GM23248 (cell line): ENCODE measurements around the gene TLL2. TPM values are rescaled to one million over a fixed set of nuclear protein-coding genes. Genes with fewer than 3 reads are reported as not detected.

ENCODE experiments used
- DNase-seq: peaks from one replicate; pipeline ENCODE4 v3.0.0-alpha.2; 2015
- H2AFZ ChIP-seq: fragments of 200-600 bp; sonication (generic); 2 replicates; pipeline ENCODE4 v1.6.1; 2016; ENCODE audit warnings: antibody characterized with exemption
- H3F3A ChIP-seq: fragments of 200-600 bp; sonication (generic); 2 replicates; pipeline ENCODE4 v1.6.1; 2016; ENCODE audit warnings: mild to moderate bottlenecking, antibody characterized with exemption, mixed run types; ENCODE audit not compliant: insufficient read depth
- H3K27ac ChIP-seq: fragments of 200-600 bp; sonication (generic); 2 replicates; pipeline ENCODE4 v1.5.1; 2016; ENCODE audit warnings: mild to moderate bottlenecking
- H3K27me3 ChIP-seq: fragments of 200-600 bp; sonication (generic); replicated peaks from 2 replicates; pipeline ENCODE4 v1.6.1; 2016; ENCODE audit warnings: mild to moderate bottlenecking; ENCODE audit not compliant: insufficient read depth
- H3K36me3 ChIP-seq: fragments of 200-600 bp; sonication (generic); 2 replicates; pipeline ENCODE4 v1.6.1; 2016; ENCODE audit warnings: low read depth, mild to moderate bottlenecking
- H3K4me1 ChIP-seq: fragments of 200-600 bp; sonication (generic); 2 replicates; pipeline ENCODE4 v1.6.1; 2016; ENCODE audit warnings: mild to moderate bottlenecking; ENCODE audit not compliant: insufficient read depth
- H3K4me2 ChIP-seq: fragments of 200-600 bp; sonication (generic); one replicate; pipeline ENCODE4 v1.6.1; 2016; ENCODE audit warnings: mild to moderate bottlenecking; ENCODE audit not compliant: unreplicated experiment
- H3K4me3 ChIP-seq: fragments of 200-600 bp; sonication (generic); 2 replicates; pipeline ENCODE4 v1.5.1; 2016; ENCODE audit warnings: mild to moderate bottlenecking
- H3K79me2 ChIP-seq: fragments of 200-600 bp; sonication (generic); 2 replicates; pipeline ENCODE4 v1.6.1; 2016; ENCODE audit warnings: mild to moderate bottlenecking; ENCODE audit not compliant: insufficient read depth
- H3K9ac ChIP-seq: fragments of 200-600 bp; sonication (generic); 2 replicates; pipeline ENCODE4 v1.6.1; 2016; ENCODE audit warnings: mild to moderate bottlenecking
- H3K9me2 ChIP-seq: fragments of 200-600 bp; sonication (generic); 2 replicates; pipeline ENCODE4 v1.6.1; 2016; ENCODE audit warnings: mixed run types, mild to moderate bottlenecking, moderate library complexity; ENCODE audit not compliant: insufficient read depth
- H3K9me3 ChIP-seq: fragments of 200-600 bp; sonication (generic); one replicate; pipeline ENCODE4 v1.6.1; 2017; ENCODE audit warnings: low read depth
- H4K20me1 ChIP-seq: fragments of 200-600 bp; sonication (generic); 2 replicates; pipeline ENCODE4 v1.6.0; 2016; ENCODE audit not compliant: insufficient read depth
- EZH2 ChIP-seq: fragments of 200-600 bp; sonication (generic); IDR thresholded peaks from 2 replicates; pipeline ENCODE4 v1.6.1; 2018; ENCODE audit warnings: antibody characterized with exemption, mild to moderate bottlenecking; ENCODE audit not compliant: insufficient read depth, poor library complexity, severe bottlenecking
- EZH2phosphoT487 ChIP-seq: fragments of 200-600 bp; sonication (generic); IDR thresholded peaks from 2 replicates; pipeline ENCODE4 v1.6.1; 2018; ENCODE audit warnings: antibody characterized with exemption, moderate library complexity, mild to moderate bottlenecking, low read depth; ENCODE audit not compliant: insufficient read depth
- WGBS, 2 experiments: methylation state at CpG; one replicate each; pipeline ENCODE4 v1.1.6; 2015 to 2017; ENCODE audit warnings: low lambda C conversion rate in 2 of 2, low coverage in 1 of 2; ENCODE audit errors: missing lambda C conversion rate in 2 of 2; 5-methylcytosine and 5-hydroxymethylcytosine counted together
- in situ Hi-C: fragments of 300-500 bp; cut with MboI; formaldehyde crosslinking; loops from 2 replicates; pipeline ENCODE4 v1.15.0; 2020
- polyA plus RNA-seq: library from polyadenylated mRNA; unstranded; fragments of >200 nt; fragmentation: Nextera tagmentation; extraction: Ambion mirVana; gene quantifications from 2 replicates; pipeline ENCODE4 v1.2.1, GENCODE V29; 2016
- total RNA-seq: library from RNA; depleted of rRNA; stranded (reverse); fragments of >200 nt; shearing (Covaris generic); gene quantifications from 2 replicates; pipeline ENCODE4 v1.2.3, GENCODE V29; 2014

TLL2 gene
- total and polyA plus RNA-seq, 2 experiments from 2014 or later = 0.43 to 0.71 TPM

- 39 to 49% methylated on average over 5 of the region's 5 CpGs for WGBS, 2 experiments
- TF ChIP-seq EZH2phosphoT487 (no peak), EZH2 (no peak)
- Histone ChIP-seq H3K36me3 (no peaks in the 10 kb centered on the region), H3K27me3 (peaks cover 27% of the 10 kb centered on the region), H3K79me2 (no peaks in the 10 kb centered on the region), H3K9me3 (no peaks in the 10 kb centered on the region), H3F3A (no peaks in the 10 kb centered on the region), H3K4me2 (no peak overlapping the region), H4K20me1 (no peaks in the 10 kb centered on the region), H3K4me3 (no peak overlapping the region), H3K4me1 (no peaks in the 10 kb centered on the region), H3K27ac (no peak overlapping the region), H3K9me2 (no peaks in the 10 kb centered on the region), H2AFZ (no peak overlapping the region), H3K9ac (no peak overlapping the region)
- no peak for DNase-seq
- in situ Hi-C loops = no loop called here
Observed at GRCh38 chr10:96414303-96414702, 99.4 kb downstream of the TLL2 start.

- Histone ChIP-seq H3K36me3 (no peaks in the 10 kb centered on the region), H3K79me2 (no peaks in the 10 kb centered on the region), H2AFZ (no peak overlapping the region), H3K9ac (no peak overlapping the region), H3F3A (no peaks in the 10 kb centered on the region), H3K27ac (no peak overlapping the region), H3K9me3 (no peaks in the 10 kb centered on the region), H3K9me2 (no peaks in the 10 kb centered on the region), H3K27me3 (peaks cover 27% of the 10 kb centered on the region), H3K4me3 (no peak overlapping the region), H4K20me1 (no peaks in the 10 kb centered on the region), H3K4me1 (no peaks in the 10 kb centered on the region), H3K4me2 (no peak overlapping the region)
- WGBS, 2 experiments = 13% methylated on average over 13 of the region's 13 CpGs
- in situ Hi-C loops = no loop called here
- TF ChIP-seq EZH2phosphoT487 (no peak), EZH2 (no peak)
- no peak for DNase-seq
Observed at GRCh38 chr10:96413151-96413787, 100.5 kb downstream of the TLL2 start.

GRCh38 chr10:96411716-96412320 lies 101.9 kb downstream of the TLL2 start:
- TF ChIP-seq EZH2 = no peak
- TF ChIP-seq EZH2phosphoT487 = no peak
- H3K4me2 ChIP-seq = no peak overlapping the region
- no peaks in the 10 kb centered on the region for H3K36me3 ChIP-seq
- H3K79me2 ChIP-seq = no peaks in the 10 kb centered on the region
- H3F3A ChIP-seq = no peaks in the 10 kb centered on the region
- H2AFZ ChIP-seq = no peak overlapping the region
- in situ Hi-C loops = no loop called here
- no peak overlapping the region for H3K9ac ChIP-seq
- WGBS, 2 experiments = 26 to 27% methylated on average over 10 of the region's 10 CpGs
- no peaks in the 10 kb centered on the region for H3K4me1 ChIP-seq
- no peak overlapping the region for H3K27ac ChIP-seq
- H3K9me3 ChIP-seq = no peaks in the 10 kb centered on the region
- peaks cover 27% of the 10 kb centered on the region for H3K27me3 ChIP-seq
- no peak for DNase-seq
- H4K20me1 ChIP-seq = no peaks in the 10 kb centered on the region
- H3K9me2 ChIP-seq = no peaks in the 10 kb centered on the region
- H3K4me3 ChIP-seq = no peak overlapping the region

GRCh38 chr10:96410296-96410695 lies 103.4 kb downstream of the TLL2 start:
- Histone ChIP-seq H3K4me3 (no peak overlapping the region), H3F3A (no peaks in the 10 kb centered on the region), H2AFZ (no peak overlapping the region), H3K9me2 (no peaks in the 10 kb centered on the region), H3K27ac (no peak overlapping the region), H3K79me2 (no peaks in the 10 kb centered on the region), H3K4me1 (no peaks in the 10 kb centered on the region), H3K9ac (no peak overlapping the region), H3K4me2 (no peak overlapping the region), H3K9me3 (no peaks in the 10 kb centered on the region), H4K20me1 (no peaks in the 10 kb centered on the region), H3K27me3 (peaks cover 33% of the 10 kb centered on the region), H3K36me3 (no peaks in the 10 kb centered on the region)
- DNase-seq = no peak
- in situ Hi-C loops = no loop called here
- TF ChIP-seq EZH2phosphoT487 (no peak), EZH2 (no peak)
- 60 to 61% methylated on average over 11 of the region's 11 CpGs for WGBS, 2 experiments

- Histone ChIP-seq H3K9me3 (no peaks in the 10 kb centered on the region), H3K4me2 (no peak overlapping the region), H3K9ac (no peak overlapping the region), H3K27me3 (peaks cover 35% of the 10 kb centered on the region), H4K20me1 (no peaks in the 10 kb centered on the region), H3F3A (no peaks in the 10 kb centered on the region), H3K27ac (no peak overlapping the region), H3K79me2 (no peaks in the 10 kb centered on the region), H3K36me3 (no peaks in the 10 kb centered on the region), H3K9me2 (no peaks in the 10 kb centered on the region), H3K4me1 (no peaks in the 10 kb centered on the region), H3K4me3 (no peak overlapping the region), H2AFZ (no peak overlapping the region)
- 2 to 6% methylated on average over 1 of the region's 1 CpG for WGBS, 2 experiments
- in situ Hi-C loops = no loop called here
- TF ChIP-seq EZH2phosphoT487 = no peak
- TF ChIP-seq EZH2 = no peak
- no peak for DNase-seq
Observed at GRCh38 chr10:96408201-96408600, 105.5 kb downstream of the TLL2 start.
